Activated T-cell treated with anti-CD3 and anti-CD28 coated beads, Interleukin-2, amount 50 U/mL, for 72 hours (primary cell): Measurements from ENCODE around the gene AATF. TPM values are rescaled to one million over a fixed set of nuclear protein-coding genes. Genes with fewer than 3 reads are reported as not detected.

ENCODE experiments used
- ATAC-seq, 2 donors: fragments of 150-1000 bp; cut with Tn5 transposase; replicated peaks in 1 of 2; 2 replicates each; pipeline ENCODE4 v1.10.0; 2021; ENCODE audit warnings: moderate library complexity in 2 of 2, mild to moderate bottlenecking in 1 of 2
- DNase-seq, 2 donors: peaks; one replicate each; pipeline ENCODE4 v3.0.0; 2021 to 2022; ENCODE audit warnings: mixed read lengths in 1 of 2
- H3K27ac Mint-ChIP-seq: one replicate; pipeline ENCODE4 v1.8.0; 2022; ENCODE audit warnings: mild to moderate bottlenecking, moderate library complexity, mixed read lengths
- H3K27me3 Mint-ChIP-seq: one replicate; pipeline ENCODE4 v1.8.0; 2022; ENCODE audit warnings: low read depth, mixed read lengths
- H3K36me3 Mint-ChIP-seq, 2 donors: one replicate each; pipeline ENCODE4 v1.8.0; 2022; ENCODE audit warnings: mixed read lengths in 2 of 2, mild to moderate bottlenecking in 1 of 2; ENCODE audit not compliant: insufficient read depth in 2 of 2
- H3K4me1 Mint-ChIP-seq: one replicate; pipeline ENCODE4 v1.8.0; 2022; ENCODE audit warnings: low read depth, mixed read lengths
- H3K4me3 Mint-ChIP-seq, 2 donors: one replicate each; pipeline ENCODE4 v1.8.0; 2022; ENCODE audit warnings: mild to moderate bottlenecking in 2 of 2, mixed read lengths in 2 of 2, moderate library complexity in 2 of 2
- H3K9me3 Mint-ChIP-seq, 2 donors: one replicate each; pipeline ENCODE4 v1.8.0; 2022; ENCODE audit warnings: mixed read lengths in 2 of 2
- total RNA-seq, 2 donors: library from RNA; stranded (reverse); gene quantifications; one replicate each; pipeline ENCODE4 v1.2.3, GENCODE V29; 2022

Gene AATF, protein sequence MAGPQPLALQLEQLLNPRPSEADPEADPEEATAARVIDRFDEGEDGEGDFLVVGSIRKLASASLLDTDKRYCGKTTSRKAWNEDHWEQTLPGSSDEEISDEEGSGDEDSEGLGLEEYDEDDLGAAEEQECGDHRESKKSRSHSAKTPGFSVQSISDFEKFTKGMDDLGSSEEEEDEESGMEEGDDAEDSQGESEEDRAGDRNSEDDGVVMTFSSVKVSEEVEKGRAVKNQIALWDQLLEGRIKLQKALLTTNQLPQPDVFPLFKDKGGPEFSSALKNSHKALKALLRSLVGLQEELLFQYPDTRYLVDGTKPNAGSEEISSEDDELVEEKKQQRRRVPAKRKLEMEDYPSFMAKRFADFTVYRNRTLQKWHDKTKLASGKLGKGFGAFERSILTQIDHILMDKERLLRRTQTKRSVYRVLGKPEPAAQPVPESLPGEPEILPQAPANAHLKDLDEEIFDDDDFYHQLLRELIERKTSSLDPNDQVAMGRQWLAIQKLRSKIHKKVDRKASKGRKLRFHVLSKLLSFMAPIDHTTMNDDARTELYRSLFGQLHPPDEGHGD
- total RNA-seq = 10 to 100 TPM; 85.1 to 91.9 TPM

DNA sequence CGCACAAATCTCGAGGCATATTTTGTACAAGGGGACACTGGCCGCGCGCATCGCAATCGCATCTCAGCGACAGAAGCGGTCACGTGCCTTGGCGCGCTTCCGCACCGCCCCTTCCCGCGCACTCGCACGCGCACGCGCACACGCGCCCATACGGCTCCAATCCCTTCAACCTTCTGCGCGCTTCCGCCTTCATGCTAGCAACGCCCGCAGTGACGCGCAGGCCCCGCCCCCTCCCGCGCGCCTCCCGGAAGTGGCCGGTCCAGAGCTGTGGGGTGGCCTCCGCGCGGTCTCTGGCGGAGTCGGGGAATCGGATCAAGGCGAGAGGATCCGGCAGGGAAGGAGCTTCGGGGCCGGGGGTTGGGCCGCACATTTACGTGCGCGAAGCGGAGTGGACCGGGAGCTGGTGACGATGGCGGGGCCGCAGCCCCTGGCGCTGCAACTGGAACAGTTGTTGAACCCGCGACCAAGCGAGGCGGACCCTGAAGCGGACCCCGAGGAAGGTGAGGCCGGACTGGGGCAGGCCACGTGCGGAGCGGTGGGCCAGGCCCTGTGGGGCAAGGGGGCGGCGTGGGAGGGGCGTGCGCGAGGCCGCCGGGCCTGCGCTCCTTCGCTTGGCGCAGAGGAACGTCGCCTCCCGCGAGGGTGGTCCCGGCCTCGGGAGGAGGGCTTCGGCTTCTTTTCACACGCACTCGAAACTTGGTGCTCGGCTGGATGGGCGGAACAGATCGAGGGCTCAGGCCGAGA, at the start of gene AATF:
Gene AATF, plus strand, starts transcription at position 238 of the 744 bp plus-strand sequence. Its CDS starts 172 bp downstream, at position 410.
- peaks cover 41% of the 10 kb centered on the region for H3K27me3 Mint-ChIP-seq
- H3K36me3 Mint-ChIP-seq = peaks cover 15 to 30% of the 10 kb centered on the region in 2 donors
- ATAC-seq (peak; percentile 99), DNase-seq (peak; percentile 97 to 99)
- H3K4me1 Mint-ChIP-seq = peaks cover 62% of the 10 kb centered on the region
- H3K4me3 Mint-ChIP-seq = peak within 1 kb of the TSS; percentile 92 to 97
- no peaks in the 10 kb centered on the region for H3K9me3 Mint-ChIP-seq
- H3K27ac Mint-ChIP-seq = peak within 1 kb of the TSS; percentile 89

DNA sequence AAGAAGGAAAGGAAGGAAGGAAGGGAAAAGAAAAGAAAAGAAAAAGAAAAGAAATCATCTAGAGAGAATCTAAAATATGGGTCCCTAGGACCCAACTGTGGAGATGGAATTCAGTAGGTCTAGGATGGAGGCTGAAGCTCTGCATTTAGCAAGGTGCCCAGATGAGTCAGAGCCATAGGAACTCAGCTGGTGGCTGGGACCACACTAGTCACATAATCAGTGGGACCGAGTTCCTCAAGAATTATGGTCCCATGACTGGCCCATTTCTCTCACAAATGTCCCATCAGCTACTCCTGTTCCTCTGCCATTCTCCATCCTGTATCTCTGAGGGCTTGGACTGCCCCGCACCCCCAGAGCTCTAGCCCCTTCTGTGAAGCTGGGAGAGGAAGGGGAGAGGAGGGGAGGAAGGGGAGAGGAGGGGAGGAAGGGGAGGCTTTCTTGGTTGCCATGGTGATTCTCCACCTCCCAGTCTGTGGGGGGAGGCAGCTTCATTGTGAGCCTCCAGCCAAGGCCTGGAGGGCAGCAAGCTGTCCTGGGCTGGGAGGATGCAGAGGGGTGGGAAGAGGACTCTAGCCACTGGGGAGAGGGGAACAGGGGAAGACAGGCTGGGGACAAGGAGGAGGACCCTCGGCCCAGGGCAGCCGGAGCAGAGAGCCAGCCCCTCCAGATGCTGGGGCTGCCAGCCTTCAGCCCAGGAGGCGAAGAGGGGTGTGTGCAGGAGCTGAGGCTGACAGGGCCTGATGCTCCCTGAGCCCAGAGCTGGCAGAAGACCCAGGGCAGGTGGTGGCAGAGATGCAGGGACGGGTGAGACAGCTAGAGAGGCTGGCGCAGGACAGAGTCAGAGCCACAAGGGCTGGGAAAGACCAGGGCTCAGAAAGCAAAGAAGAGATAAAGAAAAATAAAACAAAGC, 49.2 kb upstream of the AATF start:
- ATAC-seq (no peak), DNase-seq (no peak)
- no peaks in the 10 kb centered on the region for H3K9me3 Mint-ChIP-seq
- no peak overlapping the region for H3K27ac Mint-ChIP-seq
- no peaks in the 10 kb centered on the region for H3K36me3 Mint-ChIP-seq
- H3K27me3 Mint-ChIP-seq = peaks cover 31% of the 10 kb centered on the region
- no peak overlapping the region for H3K4me3 Mint-ChIP-seq
- H3K4me1 Mint-ChIP-seq = no peaks in the 10 kb centered on the region

DNA sequence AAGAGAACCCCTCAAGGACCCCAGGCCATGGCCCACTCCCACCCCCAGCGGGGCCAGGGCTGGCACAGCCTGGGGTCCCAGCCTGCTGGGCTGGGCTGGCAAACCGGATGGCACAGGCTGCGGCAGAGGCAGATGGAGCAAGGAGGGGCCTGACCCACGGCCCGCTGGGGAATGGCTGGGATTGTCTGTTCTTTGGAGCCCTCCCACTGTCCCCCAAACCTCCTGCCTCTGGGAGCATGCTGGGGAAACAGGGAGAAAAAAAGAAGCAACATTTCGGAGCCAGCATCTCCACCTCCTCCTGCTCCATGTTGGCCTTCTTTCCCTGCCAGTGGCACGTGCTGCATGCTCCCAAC, 48.6 kb upstream of the AATF start:
- H3K27me3 Mint-ChIP-seq = peaks cover 24% of the 10 kb centered on the region
- no peak for ATAC-seq
- H3K4me1 Mint-ChIP-seq = no peaks in the 10 kb centered on the region
- no peak for DNase-seq
- H3K36me3 Mint-ChIP-seq = no peaks in the 10 kb centered on the region
- H3K27ac Mint-ChIP-seq = no peak overlapping the region
- H3K4me3 Mint-ChIP-seq = no peak overlapping the region
- H3K9me3 Mint-ChIP-seq = no peaks in the 10 kb centered on the region

- H3K27me3 Mint-ChIP-seq = peaks cover 26% of the 10 kb centered on the region
- H3K9me3 Mint-ChIP-seq = no peaks in the 10 kb centered on the region
- DNase-seq (no peak), ATAC-seq (no peak)
- H3K4me3 Mint-ChIP-seq = no peak overlapping the region
- H3K4me1 Mint-ChIP-seq = no peaks in the 10 kb centered on the region
- no peaks in the 10 kb centered on the region for H3K36me3 Mint-ChIP-seq
- H3K27ac Mint-ChIP-seq = no peak overlapping the region
Observed at GRCh38 chr17:36901506-36901905, 47.2 kb upstream of the AATF start.

- no peak overlapping the region for H3K4me3 Mint-ChIP-seq
- no peak for ATAC-seq
- H3K36me3 Mint-ChIP-seq = no peaks in the 10 kb centered on the region
- no peaks in the 10 kb centered on the region for H3K4me1 Mint-ChIP-seq
- H3K27me3 Mint-ChIP-seq = peaks cover 38% of the 10 kb centered on the region
- DNase-seq = no peak
- H3K9me3 Mint-ChIP-seq = no peaks in the 10 kb centered on the region
- H3K27ac Mint-ChIP-seq = no peak overlapping the region
Observed at GRCh38 chr17:36907407-36907806, 41.3 kb upstream of the AATF start.

- DNase-seq (no peak), ATAC-seq (no peak)
- Mint-ChIP-seq H3K4me3 (no peak overlapping the region), H3K27me3 (peaks cover 28% of the 10 kb centered on the region), H3K36me3 (no peaks in the 10 kb centered on the region), H3K9me3 (no peaks in the 10 kb centered on the region), H3K4me1 (peaks cover 2% of the 10 kb centered on the region), H3K27ac (no peak overlapping the region)
Observed at GRCh38 chr17:36910513-36910912, 38.2 kb upstream of the AATF start.

DNA sequence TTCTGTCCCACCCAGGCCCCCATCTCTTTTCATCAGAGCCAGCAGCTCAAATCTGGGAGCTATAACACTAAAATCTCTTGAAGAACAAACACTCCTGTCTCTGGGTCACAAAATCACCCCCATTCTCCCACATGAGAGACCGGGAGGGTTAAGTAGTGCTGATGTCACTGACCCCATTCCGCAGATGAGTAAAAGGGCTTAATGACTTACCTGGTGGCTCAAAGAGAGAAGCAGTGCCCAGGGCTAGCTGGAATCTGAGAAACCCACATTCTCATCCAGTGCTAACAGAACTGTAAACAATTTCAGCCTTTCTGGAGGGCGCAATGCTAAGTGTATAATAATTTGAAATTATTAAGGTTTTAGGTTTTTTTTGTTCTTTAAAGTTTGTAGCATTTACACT, 37.8 kb upstream of the AATF start:
- H3K27ac Mint-ChIP-seq = no peak overlapping the region
- peaks cover 28% of the 10 kb centered on the region for H3K27me3 Mint-ChIP-seq

GRCh38 chr17:36913132-36913531, 35.6 kb upstream of the AATF start:
- Mint-ChIP-seq H3K27ac (no peak overlapping the region), H3K36me3 (no peaks in the 10 kb centered on the region), H3K9me3 (no peaks in the 10 kb centered on the region), H3K4me1 (peaks cover 6% of the 10 kb centered on the region), H3K4me3 (no peak overlapping the region), H3K27me3 (peaks cover 20% of the 10 kb centered on the region)
- no peak for DNase-seq
- no peak for ATAC-seq

More for the DNA sequence above, 37.8 kb upstream of the AATF start:
- Mint-ChIP-seq H3K4me1 (peaks cover 5% of the 10 kb centered on the region), H3K36me3 (no peaks in the 10 kb centered on the region), H3K4me3 (no peak overlapping the region), H3K9me3 (no peaks in the 10 kb centered on the region)
- DNase-seq (no peak), ATAC-seq (no peak)

DNA sequence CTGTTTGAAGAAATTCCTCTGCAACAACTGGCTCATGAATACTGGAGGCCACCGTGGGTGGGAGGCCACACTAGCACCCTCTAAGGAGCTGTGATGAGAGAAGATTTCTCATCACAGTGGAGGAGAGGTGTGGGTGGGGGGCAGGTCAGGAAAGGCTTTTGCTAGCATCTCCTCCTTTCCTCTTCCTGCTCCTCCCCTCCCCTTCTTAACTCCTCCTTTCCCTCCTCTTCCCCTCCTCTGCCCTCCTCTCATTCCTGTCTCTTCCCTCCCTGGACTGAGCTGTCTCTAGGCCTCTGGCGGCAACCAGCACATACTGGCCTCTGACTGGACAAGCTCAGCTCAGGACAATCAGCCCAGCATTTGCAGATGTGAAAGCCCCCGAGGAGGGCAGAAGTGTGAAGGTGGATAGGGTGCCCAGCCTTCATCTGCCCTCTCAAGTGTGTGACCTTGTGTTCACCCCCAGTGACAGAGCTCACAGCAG, 30.5 kb upstream of the AATF start:
- H3K27me3 Mint-ChIP-seq = peaks cover 36% of the 10 kb centered on the region

GRCh38 chr17:36919407-36919968, 29.3 kb upstream of the AATF start:
- Mint-ChIP-seq H3K9me3 (no peaks in the 10 kb centered on the region), H3K4me3 (no peak overlapping the region), H3K4me1 (peaks cover 39% of the 10 kb centered on the region), H3K27ac (no peak overlapping the region), H3K36me3 (no peaks in the 10 kb centered on the region), H3K27me3 (peaks cover 38% of the 10 kb centered on the region)
- DNase-seq = no peak
- ATAC-seq = no peak

More for the DNA sequence above, 30.5 kb upstream of the AATF start:
- ATAC-seq (no peak), DNase-seq (no peak)
- Mint-ChIP-seq H3K4me1 (peaks cover 39% of the 10 kb centered on the region), H3K36me3 (no peaks in the 10 kb centered on the region), H3K4me3 (no peak overlapping the region), H3K27ac (no peak overlapping the region), H3K9me3 (no peaks in the 10 kb centered on the region)

- Mint-ChIP-seq H3K27ac (no peak overlapping the region), H3K27me3 (peaks cover 44% of the 10 kb centered on the region), H3K4me1 (peaks cover 39% of the 10 kb centered on the region), H3K4me3 (peak overlapping the region; percentile 54 to 77), H3K36me3 (no peaks in the 10 kb centered on the region), H3K9me3 (no peaks in the 10 kb centered on the region)
- ATAC-seq = peak; percentile 41 to 44
- peak; percentile 25 to 31 for DNase-seq
Observed at GRCh38 chr17:36920032-36921005, 28.4 kb upstream of the AATF start.
